Astrocyte (in vitro differentiated cells and primary cell): ENCODE measurements around the gene SLC35A3. TPM values are rescaled to one million over a fixed set of nuclear protein-coding genes. Genes with fewer than 3 reads are reported as not detected.

Experiments used
- DNase-seq: peaks from one replicate; pipeline ENCODE4 v3.0.0-alpha.2; 2010; ENCODE audit warnings: low read depth
- FAIRE-seq: peaks from 2 replicates; lab custom pipeline; 2011; peaks lifted over from hg19 to GRCh38; lab: Jason Lieb, UNC
- H2AFZ ChIP-seq: 2 replicates; pipeline ENCODE4 v1.6.0; 2012; ENCODE audit warnings: low read depth, low read length, inconsistent platforms
- H3K27ac ChIP-seq: 2 replicates; pipeline ENCODE4 v1.5.1; 2011; ENCODE audit warnings: low read depth, low read length, inconsistent platforms
- H3K27me3 ChIP-seq: 2 replicates; pipeline ENCODE4 v1.6.0; 2011; ENCODE audit warnings: low read length, inconsistent platforms; ENCODE audit not compliant: insufficient read depth
- H3K36me3 ChIP-seq: 2 replicates; pipeline ENCODE4 v1.5.1; 2011; ENCODE audit warnings: low read length, inconsistent platforms; ENCODE audit not compliant: insufficient read depth
- H3K4me1 ChIP-seq: 2 replicates; pipeline ENCODE4 v1.5.1; 2011; ENCODE audit warnings: low read length, inconsistent platforms; ENCODE audit not compliant: insufficient read depth
- H3K4me2 ChIP-seq: 2 replicates; pipeline ENCODE4 v1.6.0; 2012; ENCODE audit warnings: low read length, inconsistent platforms
- H3K4me3 ChIP-seq: 2 replicates; pipeline ENCODE4 v1.5.1; 2011; ENCODE audit warnings: low read depth, mild to moderate bottlenecking, low read length, inconsistent platforms; ENCODE audit not compliant: insufficient read depth
- H3K79me2 ChIP-seq: 2 replicates; pipeline ENCODE4 v1.6.0; 2012; ENCODE audit warnings: mild to moderate bottlenecking, low read length, inconsistent platforms; ENCODE audit not compliant: insufficient read depth
- H3K9ac ChIP-seq: 2 replicates; pipeline ENCODE4 v1.6.0; 2012; ENCODE audit warnings: mild to moderate bottlenecking, low read length, inconsistent platforms
- H3K9me3 ChIP-seq: 2 replicates; pipeline ENCODE4 v1.5.1; 2012; ENCODE audit warnings: low read depth, mild to moderate bottlenecking, low read length, inconsistent platforms; ENCODE audit not compliant: insufficient read depth
- H4K20me1 ChIP-seq: 2 replicates; pipeline ENCODE4 v1.6.0; 2012; ENCODE audit warnings: low read length, inconsistent platforms; ENCODE audit not compliant: insufficient read depth
- H3K27ac Mint-ChIP-seq: one replicate; pipeline ENCODE4 v1.8.0; 2021; ENCODE audit warnings: mild to moderate bottlenecking, mixed read lengths; ENCODE audit not compliant: unreplicated experiment
- H3K27me3 Mint-ChIP-seq: one replicate; pipeline ENCODE4 v1.8.0; 2021; ENCODE audit warnings: low read depth, mixed read lengths; ENCODE audit not compliant: unreplicated experiment
- H3K36me3 Mint-ChIP-seq: one replicate; pipeline ENCODE4 v1.8.0; 2021; ENCODE audit warnings: low read depth, mixed read lengths; ENCODE audit not compliant: unreplicated experiment
- H3K4me1 Mint-ChIP-seq: one replicate; pipeline ENCODE4 v1.8.0; 2021; ENCODE audit warnings: low read depth, mixed read lengths; ENCODE audit not compliant: unreplicated experiment
- H3K4me3 Mint-ChIP-seq: one replicate; pipeline ENCODE4 v1.8.0; 2021; ENCODE audit warnings: mild to moderate bottlenecking, moderate library complexity, mixed read lengths; ENCODE audit not compliant: unreplicated experiment
- H3K9me3 Mint-ChIP-seq: one replicate; pipeline ENCODE4 v1.8.0; 2021; ENCODE audit warnings: mild to moderate bottlenecking, mixed read lengths; ENCODE audit not compliant: unreplicated experiment
- EZH2 ChIP-seq: IDR thresholded peaks from 2 replicates; pipeline ENCODE4 v1.6.1; 2012; ENCODE audit warnings: mild to moderate bottlenecking, low read length, inconsistent platforms; ENCODE audit not compliant: insufficient read depth
- total RNA-seq: library from RNA; stranded (reverse); gene quantifications from 2 replicates; pipeline ENCODE4 v1.2.1, GENCODE V29; 2021
- TF ChIP-seq, protein P1 (sequence below): IDR thresholded peaks from 2 replicates; pipeline ENCODE4 v1.5.1; 2011; ENCODE audit warnings: low read depth, mild to moderate bottlenecking, inconsistent platforms, low read length, moderate library complexity; ENCODE audit not compliant: insufficient read depth

Gene SLC35A3
- total RNA-seq, 1 donor from 2014 or later, result 20.5 TPM

DNA sequence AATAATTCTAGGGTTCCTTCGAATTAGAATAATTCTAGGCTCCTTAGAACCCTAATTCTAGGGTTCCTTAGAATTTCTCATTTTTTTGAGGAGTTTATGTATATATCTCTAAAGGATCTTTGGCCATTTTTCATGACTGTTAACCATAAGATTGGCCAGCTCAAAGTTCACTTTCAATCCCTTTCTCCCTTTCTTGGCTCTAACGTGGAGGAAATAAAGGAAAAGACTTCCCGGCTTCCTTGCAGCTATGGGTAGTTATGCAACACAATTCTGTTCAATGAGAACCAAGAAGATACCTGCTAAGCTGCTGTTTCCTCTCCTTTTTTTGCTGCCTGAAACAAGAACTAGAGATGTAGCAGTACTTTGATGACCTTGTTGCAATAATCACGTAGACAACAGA is 27.2 kb downstream of the SLC35A3 start:
- no peak overlapping the region for H3K27ac Mint-ChIP-seq
- TF ChIP-seq, protein P1, sequence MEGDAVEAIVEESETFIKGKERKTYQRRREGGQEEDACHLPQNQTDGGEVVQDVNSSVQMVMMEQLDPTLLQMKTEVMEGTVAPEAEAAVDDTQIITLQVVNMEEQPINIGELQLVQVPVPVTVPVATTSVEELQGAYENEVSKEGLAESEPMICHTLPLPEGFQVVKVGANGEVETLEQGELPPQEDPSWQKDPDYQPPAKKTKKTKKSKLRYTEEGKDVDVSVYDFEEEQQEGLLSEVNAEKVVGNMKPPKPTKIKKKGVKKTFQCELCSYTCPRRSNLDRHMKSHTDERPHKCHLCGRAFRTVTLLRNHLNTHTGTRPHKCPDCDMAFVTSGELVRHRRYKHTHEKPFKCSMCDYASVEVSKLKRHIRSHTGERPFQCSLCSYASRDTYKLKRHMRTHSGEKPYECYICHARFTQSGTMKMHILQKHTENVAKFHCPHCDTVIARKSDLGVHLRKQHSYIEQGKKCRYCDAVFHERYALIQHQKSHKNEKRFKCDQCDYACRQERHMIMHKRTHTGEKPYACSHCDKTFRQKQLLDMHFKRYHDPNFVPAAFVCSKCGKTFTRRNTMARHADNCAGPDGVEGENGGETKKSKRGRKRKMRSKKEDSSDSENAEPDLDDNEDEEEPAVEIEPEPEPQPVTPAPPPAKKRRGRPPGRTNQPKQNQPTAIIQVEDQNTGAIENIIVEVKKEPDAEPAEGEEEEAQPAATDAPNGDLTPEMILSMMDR, result no peak
- no peak for TF ChIP-seq EZH2
- H3K4me1 ChIP-seq, result no peaks in the 10 kb centered on the region
- no peak overlapping the region for H3K9ac ChIP-seq
- DNase-seq (no peak), FAIRE-seq (no peak)
- H3K27ac ChIP-seq, result no peak overlapping the region
- H3K4me3 ChIP-seq, result no peak overlapping the region
- peaks cover 7% of the 10 kb centered on the region for H4K20me1 ChIP-seq
- H3K4me3 Mint-ChIP-seq, result no peak overlapping the region
- peaks cover 2% of the 10 kb centered on the region for H3K36me3 Mint-ChIP-seq
- H3K4me2 ChIP-seq, result no peak overlapping the region
- no peaks in the 10 kb centered on the region for H3K36me3 ChIP-seq
- no peak overlapping the region for H2AFZ ChIP-seq
- no peaks in the 10 kb centered on the region for H3K27me3 ChIP-seq
- no peaks in the 10 kb centered on the region for H3K9me3 Mint-ChIP-seq
- H3K9me3 ChIP-seq, result peaks cover under 1% of the 10 kb centered on the region
- H3K79me2 ChIP-seq, result peaks cover 3% of the 10 kb centered on the region
- no peaks in the 10 kb centered on the region for H3K27me3 Mint-ChIP-seq
- no peaks in the 10 kb centered on the region for H3K4me1 Mint-ChIP-seq

DNA sequence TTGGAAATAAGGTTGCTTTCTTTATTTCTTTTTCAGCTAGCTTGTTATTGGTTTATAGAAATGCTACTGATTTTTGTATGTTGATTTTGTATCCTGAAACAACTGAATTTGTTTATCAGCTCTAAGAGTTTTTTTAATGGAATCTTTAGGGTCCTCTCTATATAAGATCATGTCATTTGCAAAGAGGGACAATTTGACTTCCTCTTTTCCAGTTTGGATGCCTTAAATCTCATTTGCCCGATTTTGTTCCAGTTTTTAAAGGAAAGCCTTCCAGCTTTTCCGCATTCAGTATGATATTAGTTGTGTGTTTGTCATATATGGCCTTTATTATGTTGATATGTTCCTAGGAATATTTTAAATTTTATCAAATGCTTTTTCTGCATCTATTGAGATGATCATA is 31.7 kb downstream of the SLC35A3 start:
- no peak overlapping the region for H3K4me3 ChIP-seq
- H3K4me1 ChIP-seq, result no peaks in the 10 kb centered on the region
- Mint-ChIP-seq H3K27me3 (no peaks in the 10 kb centered on the region), H3K4me3 (no peak overlapping the region), H3K9me3 (peaks cover 2% of the 10 kb centered on the region), H3K27ac (no peak overlapping the region), H3K4me1 (no peaks in the 10 kb centered on the region), H3K36me3 (peaks cover 2% of the 10 kb centered on the region)
- H4K20me1 ChIP-seq, result peaks cover 15% of the 10 kb centered on the region
- no peaks in the 10 kb centered on the region for H3K36me3 ChIP-seq
- no peaks in the 10 kb centered on the region for H3K27me3 ChIP-seq
- peaks cover 16% of the 10 kb centered on the region for H3K79me2 ChIP-seq
- H3K27ac ChIP-seq, result no peak overlapping the region
- H2AFZ ChIP-seq, result no peak overlapping the region
- H3K9ac ChIP-seq, result no peak overlapping the region
- FAIRE-seq, result no peak
- no peak overlapping the region for H3K4me2 ChIP-seq
- no peaks in the 10 kb centered on the region for H3K9me3 ChIP-seq
- TF ChIP-seq, protein P1, result no peak
- TF ChIP-seq EZH2, result no peak
- DNase-seq, result no peak

DNA sequence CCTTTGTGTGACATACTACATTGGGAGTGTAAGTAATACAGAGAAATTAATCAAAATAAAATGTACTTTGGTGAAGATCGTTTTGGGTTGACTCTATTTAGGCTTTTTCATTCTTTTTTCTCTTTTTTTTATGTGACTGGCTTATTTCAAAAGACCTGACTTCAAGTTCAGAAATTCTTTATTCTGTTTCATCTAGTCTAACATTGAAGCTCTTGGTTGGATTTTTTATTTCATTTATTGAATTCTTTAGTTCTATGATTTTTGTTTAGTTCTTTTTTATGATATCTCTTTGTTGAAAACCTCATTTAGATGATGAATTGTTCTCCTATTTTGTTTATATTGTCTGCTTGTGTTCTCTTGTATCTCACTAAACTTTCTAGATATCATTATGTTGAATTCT is 35.6 kb downstream of the SLC35A3 start:
- H3K9me3 Mint-ChIP-seq, result peaks cover 2% of the 10 kb centered on the region
- Histone ChIP-seq H3K79me2 (peaks cover 16% of the 10 kb centered on the region), H3K27me3 (no peaks in the 10 kb centered on the region), H3K36me3 (no peaks in the 10 kb centered on the region), H2AFZ (no peak overlapping the region), H3K4me2 (no peak overlapping the region), H3K9me3 (no peaks in the 10 kb centered on the region), H4K20me1 (peaks cover 15% of the 10 kb centered on the region), H3K4me3 (no peak overlapping the region), H3K27ac (no peak overlapping the region), H3K4me1 (no peaks in the 10 kb centered on the region), H3K9ac (no peak overlapping the region)
- no peak for TF ChIP-seq EZH2
- TF ChIP-seq, protein P1, result no peak
- peaks cover 10% of the 10 kb centered on the region for H3K4me1 Mint-ChIP-seq
- FAIRE-seq (no peak), DNase-seq (no peak)
- peaks cover 2% of the 10 kb centered on the region for H3K36me3 Mint-ChIP-seq
- no peak overlapping the region for H3K27ac Mint-ChIP-seq
- H3K4me3 Mint-ChIP-seq, result no peak overlapping the region
- H3K27me3 Mint-ChIP-seq, result no peaks in the 10 kb centered on the region
